Heart left ventricle (tissue), 16 donors: Measurements from ENCODE around the gene UBE2E2. TPM values are rescaled to one million over a fixed set of nuclear protein-coding genes. Genes with fewer than 3 reads are reported as not detected.

Source experiments
- ATAC-seq, 4 donors: fragments of 200-7000 bp; cut with Tn5 transposase; one replicate each; pipeline ENCODE4 v1.9.1; 2020 to 2022; ENCODE audit warnings: moderate library complexity in 4 of 4, mild to moderate bottlenecking in 3 of 4, moderate number of reproducible peaks in 1 of 4
- DNase-seq, 5 donors: peaks; one replicate each; pipeline ENCODE4 v3.0.0-alpha.2; 2020
- H3K27ac ChIP-seq, 12 donors: fragments of 200-600 bp; sonication (generic) in 4 of 12; one replicate each; pipeline versions ENCODE4 v1.5.0 to v1.8.0; 2016 to 2022; ENCODE audit warnings: mild to moderate bottlenecking in 2 of 12
- H3K27me3 ChIP-seq, 9 donors: fragments of 200-600 bp; sonication (generic) in 2 of 9; one replicate each; pipeline versions ENCODE4 v1.5.1 to v1.8.0; 2016 to 2022; ENCODE audit warnings: mild to moderate bottlenecking in 3 of 9
- H3K36me3 ChIP-seq, 9 donors: fragments of 200-600 bp; sonication (generic) in 2 of 9; one replicate each; pipeline versions ENCODE4 v1.5.0 to v1.8.0; 2018 to 2022; ENCODE audit warnings: mild to moderate bottlenecking in 2 of 9
- H3K4me1 ChIP-seq, 12 donors: fragments of 200-600 bp; sonication (generic) in 4 of 12; one replicate each; pipeline versions ENCODE4 v1.5.0 to v1.8.0; 2016 to 2022; ENCODE audit warnings: mild to moderate bottlenecking in 3 of 12
- H3K4me3 ChIP-seq, 12 donors: fragments of 200-600 bp; sonication (generic) in 4 of 12; one replicate each; pipeline versions ENCODE4 v1.5.0 to v1.8.0; 2017 to 2022; ENCODE audit warnings: mild to moderate bottlenecking in 9 of 12, moderate library complexity in 4 of 12
- H3K9me3 ChIP-seq, 12 donors: fragments of 200-600 bp; sonication (generic) in 4 of 12; one replicate each; pipeline versions ENCODE4 v1.5.0 to v1.8.0; 2016 to 2022; ENCODE audit warnings: mild to moderate bottlenecking in 1 of 12
- POLR2A ChIP-seq, 2 donors: fragments of 450-650 bp; IDR thresholded peaks; one replicate each; pipeline ENCODE4 v1.6.1; 2017; ENCODE audit warnings: antibody characterized with exemption in 2 of 2, mild to moderate bottlenecking in 2 of 2, moderate library complexity in 2 of 2
- WGBS, 4 donors: extraction: QIAGEN DNeasy Blood & Tissue Kit in 2 of 4; methylation state at CpG; one replicate each; pipeline versions ENCODE4 v1.1.5 to v1.1.7; 2013 to 2018; 5-methylcytosine and 5-hydroxymethylcytosine counted together
- intact Hi-C, 10 donors: fragments of 100-400 bp; cut with DNase I; formaldehyde crosslinking; loops; one replicate each; pipeline versions ENCODE4 v1.11.1 to v1.14.2; 2022
- polyA plus RNA-seq, 2 donors: library from polyadenylated mRNA; stranded (reverse); fragments of 200-250 nt; gene quantifications; one replicate each; pipeline ENCODE4 v1.2.3, GENCODE V29; 2013
- total RNA-seq, 9 donors: library from RNA; depleted of rRNA in 2 of 9; stranded (reverse); fragments of >200 nt in 2 of 9; fragmentation: NEBNext Ultra II Directional in 3 of 9; extraction: Animal tissue kit (Norgen Biotek cat#: 25700) in 3 of 9; gene quantifications; one replicate each; pipeline versions ENCODE4 v1.1.0 to v1.2.4, GENCODE V29; 2016 to 2023
- TF ChIP-seq, protein P1 (sequence below), 12 donors: fragments of 200-600 bp; sonication (generic) in 4 of 12; IDR thresholded peaks; one replicate each; pipeline versions ENCODE4 v1.5.0 to v1.8.0; 2018 to 2022; ENCODE audit warnings: antibody characterized with exemption in 12 of 12, mild to moderate bottlenecking in 5 of 12
- donor health status: ischemic (EF 13 %, LVEDD 7.1; RV severe dilation, severe dysfunction).
- donor health status: healthy with polysubstance abuse.
- donor health status: DM: no; HTN: yes; CAD: no.
- donor health status: DM: no; HTN: no; CAD: no.
- donor health status: ischemic (EF 25% LVEDD 6.9; RV normal size, moderate dysfunction).
- donor health status: ischemic (EF 25% LVEDD 5.7; RV mildly dilated, moderate dysfunction).
- donor health status: healthy.
- donor health status: DM: yes; HTN: yes; CAD: no.
- donor health status: ischemic (EF 35%, LVEDD 5.7; RV mildly dilated, moderate dysfunction).
- donor health status: nonischemic (EF 11% LVEDD 7.7; RV severe dilation, severe dysfunction).
- donor health status: DM: yes; HTN: yes; CAD: no.
- donor health status: PGD.
- donor health status: ischemic (EF 29% LVEDD 5.4; RV normal size, mild dysfunction).
- donor health status: nonischemic (EF 23%, LVEDD 6.1; RV moderate dilation, normal function).

UBE2E2 gene
- total and polyA plus RNA-seq, 11 donors = 21.9 to 63.9 (median 50.8) TPM

DNA sequence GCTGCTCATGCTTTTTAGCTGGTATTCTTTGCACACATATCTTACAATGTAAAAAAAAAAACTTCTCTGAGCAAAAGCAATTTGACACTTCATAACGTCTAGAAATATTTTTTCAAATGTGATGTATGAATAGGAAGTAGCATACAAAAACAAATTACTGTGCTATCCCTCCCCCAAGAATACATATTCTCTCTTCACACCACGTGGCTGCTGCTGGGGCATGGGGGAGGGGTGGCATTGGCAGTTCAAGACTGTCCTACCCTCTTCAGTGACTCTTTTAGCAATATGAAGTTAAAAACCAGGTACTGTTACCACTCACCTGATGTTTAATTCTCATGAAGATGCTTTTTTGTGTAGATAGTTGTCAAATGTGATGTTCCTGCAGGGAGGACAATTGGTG is 85.6 kb downstream of the UBE2E2 start:
- intact Hi-C loops = no loop called here
- peaks cover 0 to 5% (median 0%) of the 10 kb centered on the region in 12 donors for H3K4me1 ChIP-seq
- H3K4me3 ChIP-seq = no peak overlapping the region
- no peak for TF ChIP-seq POLR2A (IDR thresholded peaks at IDR 0.05)
- TF ChIP-seq, protein P1, sequence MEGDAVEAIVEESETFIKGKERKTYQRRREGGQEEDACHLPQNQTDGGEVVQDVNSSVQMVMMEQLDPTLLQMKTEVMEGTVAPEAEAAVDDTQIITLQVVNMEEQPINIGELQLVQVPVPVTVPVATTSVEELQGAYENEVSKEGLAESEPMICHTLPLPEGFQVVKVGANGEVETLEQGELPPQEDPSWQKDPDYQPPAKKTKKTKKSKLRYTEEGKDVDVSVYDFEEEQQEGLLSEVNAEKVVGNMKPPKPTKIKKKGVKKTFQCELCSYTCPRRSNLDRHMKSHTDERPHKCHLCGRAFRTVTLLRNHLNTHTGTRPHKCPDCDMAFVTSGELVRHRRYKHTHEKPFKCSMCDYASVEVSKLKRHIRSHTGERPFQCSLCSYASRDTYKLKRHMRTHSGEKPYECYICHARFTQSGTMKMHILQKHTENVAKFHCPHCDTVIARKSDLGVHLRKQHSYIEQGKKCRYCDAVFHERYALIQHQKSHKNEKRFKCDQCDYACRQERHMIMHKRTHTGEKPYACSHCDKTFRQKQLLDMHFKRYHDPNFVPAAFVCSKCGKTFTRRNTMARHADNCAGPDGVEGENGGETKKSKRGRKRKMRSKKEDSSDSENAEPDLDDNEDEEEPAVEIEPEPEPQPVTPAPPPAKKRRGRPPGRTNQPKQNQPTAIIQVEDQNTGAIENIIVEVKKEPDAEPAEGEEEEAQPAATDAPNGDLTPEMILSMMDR (IDR thresholded peaks at IDR 0.05) = no peak
- 39 to 51% (median 41%) methylated on average over 2 of the region's 2 CpGs for WGBS, 4 donors
- H3K9me3 ChIP-seq = peaks cover 0 to 26% (median 6%) of the 10 kb centered on the region in 12 donors
- no peak for ATAC-seq
- DNase-seq = no peak
- H3K36me3 ChIP-seq = no peaks in the 10 kb centered on the region
- no peak overlapping the region for H3K27ac ChIP-seq
- H3K27me3 ChIP-seq = no peaks in the 10 kb centered on the region

DNA sequence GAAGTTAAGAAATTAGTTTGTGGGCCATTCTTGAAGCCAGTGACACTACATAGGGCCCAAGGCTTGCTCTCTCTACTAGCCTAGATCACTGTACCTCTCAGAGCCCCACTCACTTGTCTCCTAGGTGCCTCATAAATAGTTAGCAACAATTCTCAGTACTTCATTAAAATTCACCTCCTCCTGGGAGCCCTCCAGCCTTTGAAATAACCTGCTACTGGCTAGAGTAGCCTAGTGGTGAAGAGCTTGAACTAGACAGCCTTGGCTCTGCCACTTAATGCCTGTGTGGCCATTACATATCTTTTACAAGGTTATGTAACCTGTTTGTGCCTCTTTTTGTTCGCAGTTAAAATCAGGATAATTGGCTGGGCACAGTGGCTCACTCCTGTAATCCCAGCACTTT is 89.3 kb downstream of the UBE2E2 start:
- Histone ChIP-seq H3K9me3 (peaks cover 0 to 9% (median under 1%) of the 10 kb centered on the region in 12 donors), H3K27ac (no peak overlapping the region), H3K4me1 (peaks cover 0 to 6% (median 0%) of the 10 kb centered on the region in 12 donors), H3K4me3 (no peak overlapping the region), H3K27me3 (no peaks in the 10 kb centered on the region), H3K36me3 (no peaks in the 10 kb centered on the region)
- WGBS, 4 donors = 95 to 100% (median 100%) methylated on average over 1 of the region's 1 CpG
- TF ChIP-seq, protein P1 (IDR thresholded peaks at IDR 0.05) = no peak
- no peak for TF ChIP-seq POLR2A (IDR thresholded peaks at IDR 0.05)
- no peak for DNase-seq
- ATAC-seq = no peak
- intact Hi-C loops = no loop called here

DNA sequence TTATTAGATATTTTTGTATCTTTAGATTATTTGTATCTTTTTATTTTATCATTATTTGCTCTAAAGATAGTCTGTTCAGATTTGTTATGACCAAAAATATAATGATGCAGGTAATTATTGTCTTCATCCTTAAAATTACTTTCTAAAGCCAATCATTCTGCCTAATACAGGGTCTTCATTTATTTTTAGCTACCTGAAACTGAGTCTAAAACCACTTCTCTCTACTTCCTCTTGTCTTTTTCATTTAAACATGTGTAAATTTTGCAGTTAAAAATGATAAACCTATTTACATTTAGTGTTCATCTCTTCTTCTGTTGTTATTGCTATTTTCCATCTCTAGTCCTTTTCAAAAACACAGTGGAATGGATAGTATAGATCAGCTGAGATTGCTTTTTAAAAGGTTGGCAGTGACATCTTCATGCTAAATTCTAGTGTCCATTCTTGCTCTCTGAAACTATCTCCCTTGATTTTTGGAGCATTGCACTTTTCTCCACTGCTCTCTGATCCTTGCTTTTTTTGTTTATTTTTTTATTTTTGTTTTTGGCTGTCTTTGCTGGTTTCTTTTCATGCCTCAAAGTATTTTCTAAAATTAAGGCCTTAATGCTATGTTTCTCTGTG is 91.8 kb downstream of the UBE2E2 start:
- TF ChIP-seq POLR2A (IDR thresholded peaks at IDR 0.05) = no peak
- TF ChIP-seq, protein P1 (IDR thresholded peaks at IDR 0.05) = no peak
- peaks cover 0 to 2% (median 0%) of the 10 kb centered on the region in 12 donors for H3K9me3 ChIP-seq
- H3K27ac ChIP-seq = no peak overlapping the region
- DNase-seq (no peak), ATAC-seq (no peak)
- intact Hi-C loops = no loop called here
- no peaks in the 10 kb centered on the region for H3K36me3 ChIP-seq
- H3K4me1 ChIP-seq = peaks cover 0 to 6% (median 0%) of the 10 kb centered on the region in 12 donors
- no peaks in the 10 kb centered on the region for H3K27me3 ChIP-seq
- no peak overlapping the region for H3K4me3 ChIP-seq

DNA sequence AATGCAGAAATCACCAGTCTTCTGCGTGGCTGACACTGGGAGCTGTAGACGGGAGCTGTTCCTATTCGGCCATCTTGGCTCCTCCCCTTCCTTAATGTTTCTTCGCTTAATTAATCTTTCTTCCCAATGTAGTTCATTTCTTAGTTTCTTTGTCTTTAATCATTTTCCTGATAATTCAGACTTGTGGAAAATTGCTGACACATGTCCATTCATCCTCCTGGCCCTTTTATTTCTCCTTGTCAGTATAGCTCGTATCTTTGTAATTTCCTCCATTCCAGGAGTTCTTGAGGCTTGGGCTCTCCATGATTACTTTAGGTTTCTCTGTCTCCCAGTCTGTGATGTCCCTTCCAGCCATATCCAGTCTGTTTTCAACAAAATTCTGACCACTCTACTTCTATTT is 98.7 kb downstream of the UBE2E2 start:
- TF ChIP-seq POLR2A (IDR thresholded peaks at IDR 0.05) = no peak
- TF ChIP-seq, protein P1 (IDR thresholded peaks at IDR 0.05) = no peak
- Histone ChIP-seq H3K4me3 (no peak overlapping the region), H3K36me3 (no peaks in the 10 kb centered on the region), H3K27ac (no peak overlapping the region), H3K9me3 (peaks cover 0 to 2% (median 0%) of the 10 kb centered on the region in 12 donors), H3K27me3 (no peaks in the 10 kb centered on the region), H3K4me1 (peaks cover 0 to 42% (median 15%) of the 10 kb centered on the region in 12 donors)
- DNase-seq = no peak
- intact Hi-C loops = no loop called here
- WGBS, 4 donors = 79 to 89% (median 86%) methylated on average over 5 of the region's 5 CpGs
- ATAC-seq = no peak
